Measurements from ENCODE around the gene ENTPD3. TPM values are rescaled to one million over a fixed set of nuclear protein-coding genes. Genes with fewer than 3 reads are reported as not detected.

The ENTPD3 gene
- total RNA-seq, 1 experiment from 2014 or later: not detected

DNA sequence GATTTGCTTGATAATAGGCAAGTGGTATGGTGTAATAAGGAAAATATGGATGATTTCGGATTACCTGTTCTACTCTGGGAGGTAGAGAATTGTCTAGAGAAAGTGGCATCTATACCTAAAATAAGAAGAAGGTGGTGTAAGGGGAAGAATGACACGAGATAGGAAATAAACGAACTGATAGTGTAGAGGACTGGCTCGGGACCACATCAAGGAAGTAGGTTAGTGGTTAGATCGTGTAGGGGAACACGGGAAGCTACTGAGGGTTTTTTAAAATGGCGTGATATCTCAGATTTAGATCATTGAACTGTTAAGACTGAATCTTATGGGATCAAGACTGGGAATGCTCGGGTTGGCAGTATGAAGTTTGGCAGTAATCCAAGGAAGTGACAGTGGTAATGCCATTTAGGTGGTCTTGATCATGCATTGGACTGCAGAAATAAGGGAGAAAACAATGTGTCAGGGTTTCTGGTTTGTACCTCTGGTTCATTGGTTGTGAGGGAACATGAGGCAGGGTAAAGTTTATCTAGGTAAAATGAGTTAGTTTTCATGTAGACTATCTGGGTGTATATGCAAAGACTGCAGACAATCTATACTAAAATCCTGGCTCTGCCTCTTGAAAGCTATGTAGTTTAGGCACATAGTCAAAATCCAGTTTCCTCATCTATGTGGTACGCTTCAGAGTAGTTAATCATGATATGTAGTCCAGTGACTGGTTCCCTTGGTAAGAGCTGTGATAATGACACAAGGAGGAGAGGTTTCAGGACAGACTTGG is 77.5 kb downstream of the ENTPD3 start:
- Mint-ChIP-seq H3K27ac (ENCODE audit: unreplicated experiment) (peak overlapping the region; percentile 0), H3K27me3 (ENCODE audit: insufficient read depth, unreplicated experiment) (no peaks in the 10 kb centered on the region), H3K4me1 (ENCODE audit: low read depth, unreplicated experiment) (no peaks in the 10 kb centered on the region), H3K36me3 (ENCODE audit: insufficient read depth, unreplicated experiment) (peaks cover 71% of the 10 kb centered on the region), H3K9me3 (ENCODE audit: unreplicated experiment) (no peaks in the 10 kb centered on the region), H3K4me3 (ENCODE audit: unreplicated experiment) (no peak overlapping the region)
- DNase-seq: no peak
- BruUV-seq (replicated peaks): no TSS peak
- no peak overlapping the region for H3K4me3 ChIP-seq (ENCODE audit: low read depth, low read length)
- no peaks in the 10 kb centered on the region for H3K9me3 ChIP-seq
- H3K4me1 ChIP-seq: no peaks in the 10 kb centered on the region
- ChIA-PET CTCF (no interaction called here), POLR2A (no interaction called here)
- H3K27me3 ChIP-seq (replicated peaks; ENCODE audit: control insufficient read depth, insufficient read depth, low read length): no peaks in the 10 kb centered on the region
- H3K36me3 ChIP-seq (ENCODE audit: control insufficient read depth, insufficient read depth, low read length): no peaks in the 10 kb centered on the region
- intact Hi-C loops (cut with micrococcal nuclease; ENCODE audit: unreplicated experiment): no loop called here
- TF ChIP-seq, protein P1, sequence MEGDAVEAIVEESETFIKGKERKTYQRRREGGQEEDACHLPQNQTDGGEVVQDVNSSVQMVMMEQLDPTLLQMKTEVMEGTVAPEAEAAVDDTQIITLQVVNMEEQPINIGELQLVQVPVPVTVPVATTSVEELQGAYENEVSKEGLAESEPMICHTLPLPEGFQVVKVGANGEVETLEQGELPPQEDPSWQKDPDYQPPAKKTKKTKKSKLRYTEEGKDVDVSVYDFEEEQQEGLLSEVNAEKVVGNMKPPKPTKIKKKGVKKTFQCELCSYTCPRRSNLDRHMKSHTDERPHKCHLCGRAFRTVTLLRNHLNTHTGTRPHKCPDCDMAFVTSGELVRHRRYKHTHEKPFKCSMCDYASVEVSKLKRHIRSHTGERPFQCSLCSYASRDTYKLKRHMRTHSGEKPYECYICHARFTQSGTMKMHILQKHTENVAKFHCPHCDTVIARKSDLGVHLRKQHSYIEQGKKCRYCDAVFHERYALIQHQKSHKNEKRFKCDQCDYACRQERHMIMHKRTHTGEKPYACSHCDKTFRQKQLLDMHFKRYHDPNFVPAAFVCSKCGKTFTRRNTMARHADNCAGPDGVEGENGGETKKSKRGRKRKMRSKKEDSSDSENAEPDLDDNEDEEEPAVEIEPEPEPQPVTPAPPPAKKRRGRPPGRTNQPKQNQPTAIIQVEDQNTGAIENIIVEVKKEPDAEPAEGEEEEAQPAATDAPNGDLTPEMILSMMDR (IDR thresholded peaks at IDR 0.05; ENCODE audit: insufficient read depth in 1 of 2, low read depth in 1 of 2, low read length in 1 of 2, severe bottlenecking in 1 of 2, unreplicated experiment in 1 of 2): no peak

DNA sequence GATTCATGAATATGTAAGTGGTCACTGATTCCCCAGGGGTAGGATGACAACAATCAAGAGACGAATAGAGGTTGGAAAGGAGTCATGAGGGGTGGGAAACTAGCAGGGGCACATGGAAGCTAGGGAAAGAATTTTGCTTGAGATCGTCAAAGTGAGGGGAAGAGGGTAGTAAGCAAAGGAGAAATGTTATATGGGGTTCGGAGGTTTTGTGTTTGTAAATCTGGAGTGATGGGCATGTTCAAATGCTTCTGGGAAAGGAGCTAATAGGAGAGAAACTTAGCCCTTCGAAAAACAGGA is 78.1 kb downstream of the ENTPD3 start:
- H3K4me1 ChIP-seq: no peaks in the 10 kb centered on the region
- H3K36me3 ChIP-seq (ENCODE audit: control insufficient read depth, insufficient read depth, low read length): no peaks in the 10 kb centered on the region
- Mint-ChIP-seq H3K9me3 (ENCODE audit: unreplicated experiment) (no peaks in the 10 kb centered on the region), H3K27ac (ENCODE audit: unreplicated experiment) (peak overlapping the region; percentile 0), H3K27me3 (ENCODE audit: insufficient read depth, unreplicated experiment) (no peaks in the 10 kb centered on the region), H3K4me3 (ENCODE audit: unreplicated experiment) (no peak overlapping the region), H3K36me3 (ENCODE audit: insufficient read depth, unreplicated experiment) (peaks cover 65% of the 10 kb centered on the region), H3K4me1 (ENCODE audit: low read depth, unreplicated experiment) (no peaks in the 10 kb centered on the region)
- no peak for DNase-seq
- H3K4me3 ChIP-seq (ENCODE audit: low read depth, low read length): no peak overlapping the region
- TF ChIP-seq, protein P1 (IDR thresholded peaks at IDR 0.05; ENCODE audit: insufficient read depth in 1 of 2, low read depth in 1 of 2, low read length in 1 of 2, severe bottlenecking in 1 of 2, unreplicated experiment in 1 of 2): no peak
- CTCF ChIA-PET: no interaction called here
- no peaks in the 10 kb centered on the region for H3K27me3 ChIP-seq (replicated peaks; ENCODE audit: control insufficient read depth, insufficient read depth, low read length)
- POLR2A ChIA-PET: interaction anchor here (0.7 kb wide), 1 partner anchor 8 kb away, joined by 3 read pairs; the partner anchor contains the start of gene RPL14
- no peaks in the 10 kb centered on the region for H3K9me3 ChIP-seq
- intact Hi-C loops (cut with micrococcal nuclease; ENCODE audit: unreplicated experiment): no loop called here
- BruUV-seq (replicated peaks): no TSS peak

DNA sequence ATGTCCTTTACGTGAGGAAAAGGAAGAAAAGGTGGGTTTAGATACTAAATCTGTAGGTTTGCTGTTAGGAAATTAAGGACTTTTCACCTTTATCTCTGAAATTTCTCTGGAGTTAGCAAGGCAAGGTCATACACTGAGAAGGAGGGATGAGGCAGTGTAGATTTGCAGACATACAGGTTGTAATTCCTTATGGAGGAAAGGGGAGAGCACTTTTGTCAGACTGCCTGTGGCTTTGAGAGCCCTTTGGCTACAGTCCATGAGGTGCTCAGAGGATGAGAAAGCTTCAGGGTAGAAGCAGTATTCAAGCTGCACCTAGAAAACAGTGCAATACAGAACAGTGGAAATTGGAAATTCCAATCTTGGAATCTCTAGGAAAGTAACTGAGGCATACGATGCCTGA is 78.5 kb downstream of the ENTPD3 start:
- ChIA-PET CTCF (no interaction called here), POLR2A (interaction anchor here (0.7 kb wide), 1 partner anchor 8 kb away, joined by 3 read pairs; the partner anchor contains the start of gene RPL14)
- intact Hi-C loops (cut with micrococcal nuclease; ENCODE audit: unreplicated experiment): no loop called here
- no peak overlapping the region for H3K4me3 ChIP-seq (ENCODE audit: low read depth, low read length)
- TF ChIP-seq, protein P1 (IDR thresholded peaks at IDR 0.05; ENCODE audit: insufficient read depth in 1 of 2, low read depth in 1 of 2, low read length in 1 of 2, severe bottlenecking in 1 of 2, unreplicated experiment in 1 of 2): no peak
- no peaks in the 10 kb centered on the region for H3K9me3 Mint-ChIP-seq (ENCODE audit: unreplicated experiment)
- no peaks in the 10 kb centered on the region for H3K9me3 ChIP-seq
- H3K36me3 Mint-ChIP-seq (ENCODE audit: insufficient read depth, unreplicated experiment): peaks cover 61% of the 10 kb centered on the region
- peak overlapping the region; percentile 0 for H3K27ac Mint-ChIP-seq (ENCODE audit: unreplicated experiment)
- no peaks in the 10 kb centered on the region for H3K36me3 ChIP-seq (ENCODE audit: control insufficient read depth, insufficient read depth, low read length)
- H3K4me3 Mint-ChIP-seq (ENCODE audit: unreplicated experiment): no peak overlapping the region
- no peaks in the 10 kb centered on the region for H3K4me1 ChIP-seq
- H3K27me3 ChIP-seq (replicated peaks; ENCODE audit: control insufficient read depth, insufficient read depth, low read length): no peaks in the 10 kb centered on the region
- H3K4me1 Mint-ChIP-seq (ENCODE audit: low read depth, unreplicated experiment): no peaks in the 10 kb centered on the region
- DNase-seq: no peak
- H3K27me3 Mint-ChIP-seq (ENCODE audit: insufficient read depth, unreplicated experiment): no peaks in the 10 kb centered on the region
- no TSS peak for BruUV-seq (replicated peaks)

All from Caco-2 (cell line).